HG03378 (cell line): ENCODE results near the gene SLC7A14.
"Not testable (repeated sequence)": the region's sequence is repeated elsewhere in the genome, so short reads cannot be mapped to it uniquely, and the experiment has no call there.

Source experiments
- ATAC-seq: cut with Tn5 transposase; IDR thresholded peaks from one replicate; pipeline ENCODE4 v1.9.1; 2021; ENCODE audit warnings: mild to moderate bottlenecking, moderate library complexity; ENCODE audit not compliant: unreplicated experiment

SLC7A14 gene

DNA sequence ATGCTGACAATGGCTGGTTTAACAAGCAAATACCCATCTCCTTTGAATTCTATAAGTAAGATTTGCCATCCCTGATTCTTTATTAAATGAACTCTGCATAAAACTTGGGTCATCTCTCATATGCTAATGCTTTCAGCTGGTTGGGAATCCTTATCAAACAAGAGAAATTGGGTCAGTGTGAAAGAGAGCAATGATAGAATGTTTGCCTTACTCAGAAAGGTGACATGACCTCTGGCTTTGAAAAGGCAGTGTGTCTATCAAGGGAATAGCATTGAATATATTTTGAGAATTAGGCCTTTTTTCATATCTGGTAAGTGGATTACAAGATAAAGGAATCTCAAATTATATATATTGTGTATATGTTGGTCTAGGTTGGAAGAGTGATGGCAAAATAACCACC lies 8.7 kb upstream of the SLC7A14 start:
- ATAC-seq: no peak

DNA sequence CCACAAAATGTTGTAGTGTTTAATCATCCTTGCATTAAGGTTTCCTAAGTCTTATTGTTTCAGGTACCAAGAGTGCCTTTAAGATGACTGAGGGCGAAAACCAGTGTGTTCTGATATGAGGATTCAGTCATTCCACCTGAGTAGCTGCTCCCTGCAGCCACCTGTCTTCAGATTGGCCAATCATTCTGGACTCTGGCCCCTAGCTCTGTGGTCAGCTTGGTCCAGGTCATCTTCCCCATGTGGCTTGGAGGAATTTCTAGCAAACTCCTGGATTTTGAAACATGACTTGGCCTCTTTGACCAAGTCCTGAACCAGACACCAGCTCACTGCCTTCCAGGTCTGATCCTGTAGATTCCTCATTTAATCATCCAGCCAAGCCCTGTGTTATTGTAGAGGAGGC lies 7.8 kb upstream of the SLC7A14 start:
- no peak for ATAC-seq

DNA sequence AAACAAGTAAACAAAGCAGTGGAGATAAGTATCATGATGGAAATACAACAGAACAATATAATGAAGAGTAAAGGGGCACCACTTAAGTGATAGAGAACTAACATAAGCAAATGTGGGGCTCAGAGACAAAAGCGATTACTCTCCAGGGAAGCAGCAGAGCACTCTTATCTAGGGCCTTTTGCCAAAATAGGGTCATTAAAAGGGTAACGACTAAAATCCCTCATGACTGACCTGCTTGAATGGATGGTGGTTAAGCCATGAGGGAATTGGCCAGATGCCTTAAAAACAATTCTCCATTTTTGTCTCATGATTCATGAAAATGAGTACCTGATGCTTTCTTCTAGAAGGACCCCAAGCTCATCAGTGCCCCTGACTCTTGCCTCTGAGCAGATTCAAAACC lies 3.2 kb upstream of the SLC7A14 start:
- no peak for ATAC-seq

DNA sequence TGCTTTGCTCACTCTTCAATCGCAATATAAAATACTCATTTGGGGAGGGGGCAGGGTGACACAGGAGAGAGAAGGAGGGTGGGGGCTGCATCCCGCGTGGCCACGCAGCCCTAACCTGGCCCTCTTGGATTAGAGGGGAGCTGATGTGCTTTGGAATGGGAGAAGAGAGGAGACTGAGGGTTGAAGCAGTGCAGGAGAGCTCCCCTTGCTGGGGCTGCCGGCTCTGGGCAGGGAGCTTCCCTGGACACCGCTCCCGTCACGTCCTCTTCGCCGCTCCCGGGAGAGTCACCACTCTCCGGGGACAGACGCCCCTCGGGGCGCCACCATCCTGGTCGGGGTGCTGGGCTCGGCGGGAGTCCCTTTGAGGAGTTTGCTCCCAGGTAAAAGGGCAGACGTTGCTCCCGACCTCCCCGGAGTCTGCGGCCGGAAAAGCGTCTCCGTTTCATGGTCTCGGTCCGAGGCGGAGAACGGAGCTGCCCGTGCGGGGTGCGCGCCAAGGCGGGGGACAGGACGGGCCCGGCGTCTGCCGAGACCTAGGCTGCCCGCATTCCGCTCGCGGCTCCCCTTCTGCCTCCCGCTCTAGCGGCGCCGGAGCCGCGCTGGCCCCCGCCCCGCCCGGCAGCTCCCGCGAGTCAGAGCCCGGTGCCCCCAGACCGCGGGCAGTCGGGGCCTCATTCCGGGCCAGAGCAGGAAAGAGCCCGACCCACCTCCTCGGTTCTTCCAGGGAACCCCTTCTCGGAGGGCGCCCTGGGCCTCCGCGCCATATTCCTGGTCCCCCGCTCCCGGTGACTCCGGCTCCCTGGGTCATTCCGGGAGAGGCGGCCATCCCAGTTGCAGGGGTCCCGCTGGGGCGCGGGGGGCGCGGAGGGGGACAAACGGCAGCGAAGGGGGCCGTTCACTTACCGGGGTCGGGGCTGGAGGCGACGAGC lies 603 bp downstream of the SLC7A14 start:
- no peak for ATAC-seq

DNA sequence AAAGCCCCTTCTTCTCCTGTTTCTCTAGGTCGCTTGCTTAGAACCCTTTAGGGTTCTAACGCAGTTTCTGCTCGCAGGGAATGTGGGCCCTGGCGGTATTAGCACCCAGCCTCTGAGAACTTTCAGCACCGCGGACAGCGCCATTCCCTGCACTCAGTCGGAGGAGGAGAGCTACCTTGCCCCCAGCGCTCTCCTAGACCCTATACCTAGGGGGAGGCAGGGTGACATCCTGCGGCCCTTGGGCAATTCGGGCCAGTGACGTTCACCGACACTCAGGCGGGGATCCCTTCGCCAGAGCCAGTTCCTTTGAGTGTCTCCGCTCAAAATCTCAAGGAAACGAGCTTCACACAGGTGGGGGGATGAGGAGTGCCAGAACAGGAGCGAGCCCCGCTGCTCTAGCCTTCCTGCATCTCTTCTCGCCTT lies 1.3 kb downstream of the SLC7A14 start:
- ATAC-seq: no peak

DNA sequence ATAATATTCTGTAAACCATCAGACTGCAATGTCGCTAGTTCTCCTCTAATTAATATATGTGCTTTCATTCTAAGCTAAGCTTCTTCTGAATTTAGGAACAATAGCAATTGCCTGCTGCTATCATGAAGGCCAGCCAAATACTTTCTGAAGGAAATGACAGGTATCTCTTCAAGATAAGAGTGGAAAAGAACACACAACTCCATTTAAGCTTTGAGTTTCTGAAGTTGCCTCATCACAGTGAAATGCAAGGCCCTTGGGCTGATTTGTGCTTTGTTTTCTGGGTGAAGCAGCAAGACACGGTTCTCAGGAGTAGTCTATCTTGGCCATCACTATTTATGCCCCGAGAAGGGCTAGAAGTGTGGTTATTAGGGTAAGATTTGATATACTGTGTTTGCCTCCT lies 6.2 kb downstream of the SLC7A14 start:
- ATAC-seq: no peak

DNA sequence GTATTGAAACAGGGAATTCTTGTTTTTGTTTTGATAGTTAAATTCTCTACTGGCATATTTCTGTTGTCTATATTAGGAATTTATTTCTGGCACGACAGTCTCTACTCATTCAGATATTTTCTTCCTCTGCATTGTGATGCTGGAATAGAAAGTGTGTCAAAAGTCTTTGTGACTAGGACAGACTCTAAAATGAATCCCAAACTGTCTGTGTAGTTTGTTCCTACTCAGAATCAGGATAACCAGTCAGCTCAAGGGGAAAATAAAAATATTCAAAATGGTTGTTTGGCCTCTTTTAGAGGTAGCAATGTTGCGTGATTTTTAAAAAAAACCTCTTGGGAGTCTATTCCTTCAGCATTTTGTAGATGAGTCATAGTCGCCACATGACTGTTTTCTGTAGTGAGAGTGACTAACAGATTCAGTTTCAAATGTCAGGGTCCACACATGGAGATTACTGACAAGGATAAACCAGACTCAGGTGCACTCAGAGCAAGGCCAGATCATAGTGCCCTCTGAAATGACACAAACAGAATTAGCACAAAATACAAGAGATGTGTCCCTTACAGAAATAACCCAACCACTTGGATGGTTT lies 13.1 kb downstream of the SLC7A14 start:
- ATAC-seq: peak; percentile 99

DNA sequence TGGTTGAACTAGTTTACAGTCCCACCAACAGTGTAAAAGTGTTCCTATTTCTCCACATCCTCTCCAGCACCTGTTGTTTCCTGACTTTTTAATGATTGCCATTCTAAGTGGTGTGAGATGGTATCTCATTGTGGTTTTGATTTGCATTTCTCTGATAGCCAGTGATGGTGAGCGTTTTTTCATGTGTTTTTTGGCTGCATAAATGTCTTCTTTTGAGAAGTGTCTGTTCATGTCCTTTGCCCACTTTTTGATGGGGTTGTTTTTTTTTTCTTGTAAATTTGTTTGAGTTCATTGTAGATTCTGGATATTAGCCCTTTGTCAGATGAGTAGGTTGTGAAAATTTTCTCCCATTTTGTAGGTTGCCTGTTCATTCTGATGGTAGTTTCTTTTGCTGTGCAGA lies 18.3 kb downstream of the SLC7A14 start:
- ATAC-seq: not testable (repeated sequence)

DNA sequence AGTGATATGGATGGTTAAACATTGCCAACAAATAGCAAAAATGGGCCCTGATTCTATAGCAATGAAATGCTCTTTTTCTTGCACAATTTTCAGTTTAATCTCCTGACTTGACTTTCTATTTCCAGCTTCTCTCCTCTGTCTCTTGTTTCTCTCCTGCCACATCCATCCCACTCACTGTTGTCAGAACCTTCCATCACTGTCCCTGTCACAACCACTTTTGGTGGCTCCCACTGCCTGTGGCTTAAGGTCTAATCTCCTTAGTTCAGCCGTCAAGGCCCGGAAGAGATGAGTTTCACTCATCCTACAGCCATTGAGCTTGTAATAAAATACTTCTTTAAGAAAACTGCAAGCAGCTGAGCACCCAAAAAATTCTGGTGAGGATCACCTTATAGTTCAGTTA lies 19.5 kb downstream of the SLC7A14 start:
- ATAC-seq: no peak

DNA sequence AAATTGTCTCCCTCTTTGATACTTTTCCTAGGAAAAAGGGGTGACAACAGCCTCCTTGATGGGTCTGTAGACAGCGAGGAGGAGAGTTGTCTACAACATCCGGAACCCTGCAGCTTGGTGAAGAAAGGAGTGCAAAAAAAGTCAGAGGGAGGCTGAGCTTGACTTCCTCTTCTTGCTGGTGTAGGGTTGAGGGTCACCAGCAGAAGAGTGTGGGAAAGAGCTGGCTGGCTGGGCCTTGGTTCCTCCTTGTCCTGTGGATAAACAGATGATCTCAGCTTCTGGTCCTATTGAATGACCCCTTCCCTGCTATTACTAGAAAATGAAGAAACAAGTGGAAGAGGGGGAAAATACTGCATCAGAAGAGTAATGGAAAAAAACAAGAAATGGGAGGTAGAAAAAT lies 20.4 kb downstream of the SLC7A14 start:
- ATAC-seq: no peak

DNA sequence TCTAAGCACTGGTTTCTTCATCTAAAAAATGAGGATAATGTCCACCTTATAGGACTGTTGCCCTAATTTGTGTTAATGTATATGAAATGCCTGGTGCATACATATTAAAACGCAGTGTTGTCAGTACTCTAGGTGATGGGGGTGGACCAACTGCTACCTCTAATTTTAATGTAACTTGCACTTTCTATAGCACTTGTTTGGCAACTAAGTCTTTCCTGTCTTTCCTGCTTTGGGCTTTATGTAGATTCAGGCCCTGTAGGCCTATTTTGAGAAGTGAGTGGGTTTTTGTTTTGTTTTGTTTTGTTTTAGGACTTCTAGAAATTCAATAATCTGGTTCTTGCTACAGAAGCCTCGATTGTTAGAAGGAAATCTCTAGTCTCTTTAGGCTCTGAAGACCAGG lies 21.2 kb downstream of the SLC7A14 start:
- no peak for ATAC-seq

DNA sequence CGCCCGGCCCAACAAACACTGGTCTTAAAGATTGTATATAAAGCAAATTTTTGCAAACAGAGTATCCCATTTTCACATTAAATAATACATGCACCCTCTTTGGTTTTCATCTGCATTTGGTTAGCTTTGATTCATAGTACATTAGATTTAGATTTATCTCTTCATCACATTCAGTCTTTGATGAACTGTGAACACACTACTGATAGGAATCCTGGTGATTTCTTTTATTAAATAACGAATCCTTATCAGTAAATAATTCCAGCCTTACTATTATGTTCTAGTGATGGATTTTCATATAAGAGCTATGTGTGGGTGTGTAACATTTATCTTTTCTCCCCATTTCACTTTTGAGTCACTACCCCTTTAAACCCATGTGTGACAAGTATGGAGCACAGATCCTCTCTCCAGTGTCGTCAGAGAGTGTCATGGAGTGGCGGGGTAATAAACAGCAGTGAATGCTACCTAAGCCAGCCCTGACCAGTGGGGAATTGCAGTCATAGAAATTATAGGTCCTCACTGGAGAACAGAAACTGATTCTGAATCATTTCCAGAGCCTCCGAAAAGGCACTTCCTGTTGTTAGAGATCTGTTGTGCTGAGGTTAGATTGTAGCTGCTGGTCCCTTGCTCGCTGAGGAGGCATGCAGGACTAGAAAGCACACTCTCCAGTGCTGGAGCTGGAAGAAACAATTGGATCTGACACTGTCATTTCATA lies 22.0 kb downstream of the SLC7A14 start:
- ATAC-seq: peak; percentile 95

DNA sequence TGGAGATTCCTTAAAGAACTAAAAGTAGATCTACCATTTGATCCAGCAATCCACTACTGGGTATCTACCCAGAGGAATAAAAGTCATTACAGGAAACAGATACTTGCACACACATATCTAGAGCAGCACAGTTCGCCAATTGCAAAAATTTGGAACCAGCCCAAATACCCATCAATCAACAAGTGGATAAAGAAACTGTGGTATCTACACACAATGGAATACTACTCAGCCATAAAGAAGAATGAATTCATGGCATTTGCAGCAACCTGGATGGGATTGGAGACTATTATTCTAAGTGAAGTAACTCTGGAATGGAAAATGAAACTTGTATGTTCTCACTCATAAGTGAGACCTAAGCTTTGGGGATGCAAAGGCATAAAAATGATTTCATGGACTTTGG lies 23.8 kb downstream of the SLC7A14 start:
- ATAC-seq: no peak

DNA sequence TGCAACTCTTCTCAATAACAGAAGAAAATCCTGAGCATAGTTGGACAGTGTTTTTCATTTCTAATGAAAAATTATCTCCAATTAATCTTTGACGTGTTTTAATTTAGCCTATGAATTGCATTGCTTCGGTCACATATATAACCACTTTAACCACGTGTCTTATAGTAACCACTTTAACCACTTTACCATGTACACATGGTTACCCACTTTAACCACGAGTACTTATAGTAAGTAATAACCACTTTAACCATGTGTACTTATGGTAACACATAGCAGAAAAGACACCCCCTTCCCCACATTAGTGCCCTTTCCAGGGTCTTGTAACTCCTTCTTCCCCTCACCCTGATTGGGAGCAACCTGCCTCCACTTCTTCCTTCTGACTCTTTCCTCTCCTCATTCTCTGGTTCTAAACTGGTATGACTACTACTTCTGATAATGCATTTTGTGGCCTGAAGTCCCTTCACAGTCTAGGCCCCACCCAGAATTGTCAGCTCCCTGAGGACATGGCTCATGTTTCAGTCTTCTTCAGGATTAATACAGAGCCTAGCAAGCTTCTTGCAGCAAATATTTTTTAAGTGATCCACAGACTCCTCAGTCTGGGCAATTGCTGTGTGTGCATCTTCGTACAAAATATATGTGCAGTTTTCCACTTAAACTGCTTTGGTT lies 25.0 kb downstream of the SLC7A14 start:
- no peak for ATAC-seq

DNA sequence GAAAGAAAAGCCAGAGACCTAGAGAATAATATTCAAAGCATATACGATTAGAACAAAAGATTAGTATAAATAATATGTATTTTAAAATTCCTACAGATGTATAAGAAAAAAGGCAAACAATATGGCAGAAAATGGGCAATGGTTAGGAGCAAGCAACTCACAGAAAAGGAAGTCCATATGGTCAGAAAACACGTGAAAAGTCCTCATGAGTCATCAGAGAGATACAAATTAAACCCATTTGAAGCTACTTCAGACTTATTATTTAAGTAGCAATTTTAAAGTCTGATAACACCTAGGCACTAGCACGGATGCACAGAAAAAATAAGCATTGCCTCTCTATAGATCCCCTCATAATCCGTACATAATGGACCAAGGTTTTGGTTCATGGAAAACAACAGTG lies 25.6 kb downstream of the SLC7A14 start:
- no peak for ATAC-seq

DNA sequence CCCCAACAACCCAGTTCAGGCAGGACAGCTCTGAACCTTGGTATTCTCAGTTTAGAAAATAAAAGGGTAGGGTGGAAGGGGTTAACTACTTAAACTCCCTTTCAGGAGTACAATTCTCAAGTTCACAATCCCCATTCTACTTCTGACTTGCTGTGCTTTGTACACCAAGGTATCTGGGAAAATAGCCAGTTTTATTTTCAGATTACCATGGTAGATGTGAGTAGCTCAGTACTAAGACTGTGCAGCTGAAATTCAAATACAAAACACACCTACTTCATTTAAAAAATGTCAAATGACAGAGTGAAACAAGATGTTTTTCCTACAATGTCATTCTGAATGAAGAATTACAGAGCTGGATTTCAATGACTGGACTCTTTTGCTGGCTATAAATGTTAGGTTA lies 27.4 kb downstream of the SLC7A14 start:
- ATAC-seq: no peak

DNA sequence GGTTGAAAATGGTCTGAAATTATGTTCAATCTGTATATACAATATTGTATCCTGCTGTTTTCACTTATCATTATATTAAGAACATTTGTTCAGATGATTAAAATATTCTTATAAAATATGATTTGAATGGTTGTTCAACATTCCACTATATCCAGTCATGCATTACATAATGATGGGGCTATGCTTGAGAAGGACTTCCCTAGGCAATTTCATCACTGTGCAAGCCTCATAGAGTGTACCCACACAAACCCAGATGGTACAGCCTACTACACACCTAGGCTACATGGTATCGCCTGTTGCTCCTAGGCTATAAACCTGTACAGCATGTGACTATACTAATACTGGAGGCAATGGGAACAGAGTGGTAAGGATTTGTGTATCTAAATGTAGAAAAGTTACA lies 30.5 kb downstream of the SLC7A14 start:
- ATAC-seq: no peak

DNA sequence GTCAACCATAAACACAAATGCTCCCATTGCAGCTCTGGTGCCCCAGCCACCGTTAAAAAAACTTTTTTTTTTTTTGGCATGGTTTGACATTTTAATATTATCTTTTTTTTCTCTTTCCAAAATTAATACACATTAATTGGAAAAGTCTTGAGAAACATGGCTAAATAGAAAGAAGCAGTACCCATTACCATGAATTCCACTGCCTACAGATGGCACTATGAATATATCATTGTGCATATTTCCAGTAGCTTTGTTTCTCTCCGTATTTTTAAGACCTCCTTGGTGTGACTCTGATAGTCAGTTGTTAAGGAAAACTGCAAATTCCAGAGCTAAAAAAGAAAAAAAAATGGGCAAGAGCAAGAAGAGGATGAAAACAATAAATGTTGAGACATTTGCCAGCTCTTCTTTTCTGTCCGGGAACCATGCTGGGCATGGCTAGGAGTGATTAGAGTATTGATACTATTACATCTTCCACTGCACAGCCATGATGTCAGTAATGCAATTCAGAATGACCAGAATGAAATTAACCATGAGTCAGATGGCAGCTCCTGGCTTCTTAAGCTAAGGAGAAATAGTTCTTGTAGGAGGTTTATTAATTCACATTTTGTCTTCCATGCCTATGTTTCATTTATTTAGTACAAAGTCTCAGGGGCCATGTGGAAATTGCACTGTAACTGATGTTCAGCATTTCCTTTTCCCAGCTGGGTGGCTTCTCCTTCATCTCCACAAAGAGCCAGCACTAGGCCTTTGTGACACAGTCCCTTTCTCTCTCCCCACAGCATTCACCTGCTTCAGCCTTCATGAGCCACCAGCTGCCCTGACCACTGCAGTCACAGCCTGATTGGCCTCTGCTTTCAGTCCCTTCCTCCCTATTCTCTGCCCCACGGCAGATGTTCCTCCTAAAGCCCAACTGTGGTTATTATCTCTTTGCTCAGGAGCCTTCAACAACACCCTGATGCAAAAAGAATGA lies 31.8 kb downstream of the SLC7A14 start:
- no peak for ATAC-seq

DNA sequence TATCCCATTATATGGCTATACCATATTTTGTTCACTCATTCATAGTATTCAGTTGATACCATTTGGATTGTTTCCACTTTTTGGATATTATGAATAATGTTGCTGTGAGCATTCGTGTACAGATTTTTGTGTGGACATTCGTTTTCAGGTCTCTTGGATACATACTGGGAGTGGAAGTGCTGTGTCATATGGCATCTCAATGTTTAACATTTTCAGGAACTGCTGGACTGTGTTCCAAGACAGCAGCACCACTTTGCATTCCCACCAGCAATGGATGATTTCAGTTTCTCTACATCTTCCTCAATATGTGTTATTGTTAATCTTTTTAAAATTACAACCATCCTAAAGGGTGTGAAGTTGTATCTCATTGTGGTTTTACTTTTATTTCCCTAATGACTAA lies 34.6 kb downstream of the SLC7A14 start:
- no peak for ATAC-seq

DNA sequence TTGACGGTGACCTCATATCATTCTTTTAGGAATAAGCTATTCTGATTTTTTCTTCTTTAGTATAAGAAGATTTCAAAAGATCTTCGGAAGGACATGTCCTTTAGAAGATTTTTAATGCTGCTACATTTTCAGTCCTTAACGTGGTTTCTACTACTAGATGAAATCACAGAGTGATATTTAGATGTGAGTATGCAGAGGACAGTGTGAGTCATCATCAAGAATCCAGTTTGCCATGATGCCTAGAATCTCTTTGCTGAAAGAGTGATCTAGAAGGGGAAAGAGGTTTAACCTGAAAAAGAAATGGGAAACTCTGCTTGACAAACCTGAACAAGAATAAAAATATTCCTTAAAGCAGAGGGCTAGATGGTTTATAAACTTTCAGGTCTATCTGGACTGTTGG lies 43.2 kb downstream of the SLC7A14 start:
- ATAC-seq: no peak
